Activated CD4-positive, alpha-beta memory T cell treated with anti-CD3 and anti-CD28 coated beads for 36 hours (primary cell): ENCODE data around the gene ERBB3. TPM values are rescaled to one million over a fixed set of nuclear protein-coding genes. Genes with fewer than 3 reads are reported as not detected.
"Not testable (repeated sequence)": the region's sequence is repeated elsewhere in the genome, so short reads cannot be mapped to it uniquely, and the experiment has no call there.

ENCODE experiments used
- CTCF ChIA-PET: fragments of 350-600 bp; sonication (Branson Sonifier 250); formaldehyde crosslinking; loops from one replicate; lab custom pipeline; 2021; ENCODE audit warnings: antibody characterized with exemption, inconsistent platforms; lab: Charles Lee
- POLR2A ChIA-PET: fragments of 350-600 bp; sonication (Branson Sonifier 250); formaldehyde crosslinking; loops from one replicate; lab custom pipeline; 2021; ENCODE audit warnings: antibody characterized with exemption; lab: Charles Lee
- DNase-seq: peaks from one replicate; pipeline ENCODE4 v3.0.0-alpha.2; 2020
- H3K27ac Mint-ChIP-seq: one replicate; pipeline ENCODE4 v1.8.0; 2021; ENCODE audit warnings: mixed read lengths
- H3K27me3 Mint-ChIP-seq: one replicate; pipeline ENCODE4 v1.8.0; 2021; ENCODE audit warnings: mixed read lengths
- H3K36me3 Mint-ChIP-seq: one replicate; pipeline ENCODE4 v1.8.0; 2021; ENCODE audit warnings: mixed read lengths
- H3K4me1 Mint-ChIP-seq: one replicate; pipeline ENCODE4 v1.8.0; 2021; ENCODE audit warnings: low read depth, mixed read lengths
- H3K4me3 Mint-ChIP-seq: one replicate; pipeline ENCODE4 v1.8.0; 2021; ENCODE audit warnings: mild to moderate bottlenecking, mixed read lengths
- H3K9me3 Mint-ChIP-seq: one replicate; pipeline ENCODE4 v1.8.0; 2021; ENCODE audit warnings: mixed read lengths
- intact Hi-C: fragments of 100-400 bp; cut with micrococcal nuclease; formaldehyde crosslinking; loops from one replicate; pipeline ENCODE4 v1.15.1; 2023
- total RNA-seq, 2 experiments: library from RNA; stranded (reverse); gene quantifications; one replicate each; pipeline ENCODE4 v1.2.3, GENCODE V29; 2021

The ERBB3 gene
- total RNA-seq: under 1 TPM; 0.82 to 0.86 TPM

GRCh38 chr12:56079723-56080555 lies at the start of gene ERBB3:
TSS of gene ERBB3 (plus strand) at chr12:56080165. CDS start at chr12:56080301, 136 bp downstream.
- Mint-ChIP-seq H3K27ac (no peak within 1 kb of the TSS), H3K27me3 (peaks cover 7% of the 10 kb centered on the region), H3K4me3 (peak within 1 kb of the TSS; percentile 74), H3K4me1 (peaks cover 5% of the 10 kb centered on the region), H3K9me3 (no peaks in the 10 kb centered on the region), H3K36me3 (no peaks in the 10 kb centered on the region)
- intact Hi-C loops: loop anchor here (1.0 to 2.0 kb wide), 3 partner anchors 24 to 37 kb away; partner anchors contain the start of genes PA2G4 and RPL41
- ChIA-PET POLR2A (interaction anchor here (4.9 kb wide), 1 partner anchor 24 kb away, joined by 23 read pairs; the partner anchor contains the start of gene PA2G4), CTCF (interaction anchor here (0.9 to 3.3 kb wide), 10 partner anchors 13 to 113 kb away, joined by 3 to 16 read pairs (median 4); partner anchors contain the start of genes PA2G4 and ZC3H10)
- peak; percentile 84 for DNase-seq

GRCh38 chr12:56031987-56032386 lies 48.0 kb upstream of the ERBB3 start:
- POLR2A ChIA-PET: no interaction called here

GRCh38 chr12:56034586-56035332 lies 45.2 kb upstream of the ERBB3 start:
- Mint-ChIP-seq H3K4me3 (no peak overlapping the region), H3K4me1 (peaks cover 18% of the 10 kb centered on the region), H3K9me3 (no peaks in the 10 kb centered on the region), H3K27ac (no peak overlapping the region), H3K36me3 (peaks cover 34% of the 10 kb centered on the region), H3K27me3 (no peaks in the 10 kb centered on the region)
- DNase-seq: peak; percentile 17
- intact Hi-C loops: no loop called here
- POLR2A ChIA-PET: no interaction called here
- CTCF ChIA-PET: interaction anchor here (4.6 kb wide), 1 partner anchor 39 kb away, joined by 20 read pairs; the partner anchor contains the start of gene SUOX

More at GRCh38 chr12:56031987-56032386, 48.0 kb upstream of the ERBB3 start:
- peak; percentile 36 for DNase-seq
- Mint-ChIP-seq H3K9me3 (no peaks in the 10 kb centered on the region), H3K27ac (peak overlapping the region; percentile 55), H3K36me3 (peaks cover 36% of the 10 kb centered on the region), H3K27me3 (no peaks in the 10 kb centered on the region), H3K4me1 (peaks cover 19% of the 10 kb centered on the region), H3K4me3 (no peak overlapping the region)
- intact Hi-C loops: no loop called here
- CTCF ChIA-PET: interaction anchor here (4.6 kb wide), 1 partner anchor 36 kb away, joined by 20 read pairs; the partner anchor contains the start of gene SUOX

- intact Hi-C loops: no loop called here
- Mint-ChIP-seq H3K27ac (no peak overlapping the region), H3K4me1 (peaks cover 25% of the 10 kb centered on the region), H3K36me3 (peaks cover 30% of the 10 kb centered on the region), H3K4me3 (no peak overlapping the region), H3K27me3 (no peaks in the 10 kb centered on the region), H3K9me3 (no peaks in the 10 kb centered on the region)
- POLR2A ChIA-PET: no interaction called here
- DNase-seq: no peak
- CTCF ChIA-PET: interaction anchor here (2.2 kb wide), 1 partner anchor 10 kb away, joined by 7 read pairs; no protein-coding TSS in a partner anchor
These were observed 42.8 kb upstream of the ERBB3 start for GRCh38 chr12:56037161-56037560.

GRCh38 chr12:56038022-56038655 lies 41.8 kb upstream of the ERBB3 start:
- H3K9me3 Mint-ChIP-seq: no peaks in the 10 kb centered on the region
- no peak for DNase-seq
- CTCF ChIA-PET: interaction anchor here (0.6 to 2.2 kb wide), 2 partner anchors 9 to 67 kb away, joined by 3 to 7 read pairs; no protein-coding TSS in a partner anchor
- intact Hi-C loops: no loop called here
- H3K4me3 Mint-ChIP-seq: no peak overlapping the region
- H3K27ac Mint-ChIP-seq: no peak overlapping the region
- POLR2A ChIA-PET: no interaction called here
- no peaks in the 10 kb centered on the region for H3K27me3 Mint-ChIP-seq
- peaks cover 30% of the 10 kb centered on the region for H3K36me3 Mint-ChIP-seq
- peaks cover 25% of the 10 kb centered on the region for H3K4me1 Mint-ChIP-seq

- peaks cover 34% of the 10 kb centered on the region for H3K4me1 Mint-ChIP-seq
- peaks cover 37% of the 10 kb centered on the region for H3K36me3 Mint-ChIP-seq
- no peaks in the 10 kb centered on the region for H3K9me3 Mint-ChIP-seq
- H3K27ac Mint-ChIP-seq: peak overlapping the region; percentile 98
- intact Hi-C loops: loop anchor here (2.0 to 10.0 kb wide), 5 partner anchors 19 to 595 kb away; partner anchors contain the start of genes BAZ2A, IKZF4, NABP2 and RNF41
- ChIA-PET POLR2A (interaction anchor here (0.6 to 1.4 kb wide), 4 partner anchors 18 to 1491 kb away, joined by 3 to 4 read pairs (median 4); partner anchors contain the start of gene IKZF4), CTCF (interaction anchor here (0.6 to 3.2 kb wide), 10 partner anchors 11 to 392 kb away, joined by 3 to 26 read pairs (median 6); partner anchors contain the start of genes ESYT1, IKZF4 and PA2G4)
- peak overlapping the region; percentile 98 for H3K4me3 Mint-ChIP-seq
- no peaks in the 10 kb centered on the region for H3K27me3 Mint-ChIP-seq
- peak; percentile 41 for DNase-seq
These were observed 39.8 kb upstream of the ERBB3 start for GRCh38 chr12:56040151-56040550.

- ChIA-PET POLR2A (interaction anchor here (0.8 to 1.4 kb wide), 4 partner anchors 19 to 43 kb away, joined by 3 to 4 read pairs (median 4); partner anchors contain the start of genes IKZF4 and SUOX), CTCF (interaction anchor here (1.0 to 3.2 kb wide), 9 partner anchors 12 to 303 kb away, joined by 3 to 26 read pairs (median 6); partner anchors contain the start of genes ESYT1, IKZF4 and PA2G4)
- intact Hi-C loops: loop anchor here (1.0 to 10.0 kb wide), 11 partner anchors 20 to 594 kb away; partner anchors contain the start of genes BAZ2A, IKZF4, NABP2 and PA2G4
- peaks cover 40% of the 10 kb centered on the region for H3K4me1 Mint-ChIP-seq
- peaks cover 34% of the 10 kb centered on the region for H3K36me3 Mint-ChIP-seq
- H3K27ac Mint-ChIP-seq: peak overlapping the region; percentile 98
- H3K4me3 Mint-ChIP-seq: peak overlapping the region; percentile 98
- DNase-seq: peak; percentile 26
- no peaks in the 10 kb centered on the region for H3K27me3 Mint-ChIP-seq
- no peaks in the 10 kb centered on the region for H3K9me3 Mint-ChIP-seq
These were observed 38.9 kb upstream of the ERBB3 start for GRCh38 chr12:56040963-56041551.

- H3K27me3 Mint-ChIP-seq: no peaks in the 10 kb centered on the region
These were observed 38.2 kb upstream of the ERBB3 start, which contains the start of gene RPS26 for GRCh38 chr12:56041552-56042429. TSS of gene RPS26 (plus strand) at chr12:56041918. CDS start at chr12:56042167, 249 bp downstream.

GRCh38 chr12:56042430-56042813 lies 37.5 kb upstream of the ERBB3 start:
- POLR2A ChIA-PET, CTCF ChIA-PET, DNase-seq, H3K27me3 Mint-ChIP-seq, H3K9me3 Mint-ChIP-seq: not testable (repeated sequence)
- peak overlapping the region; percentile 98 for H3K27ac Mint-ChIP-seq
- peaks cover 34% of the 10 kb centered on the region for H3K36me3 Mint-ChIP-seq
- H3K4me3 Mint-ChIP-seq: peak overlapping the region; percentile 98
- intact Hi-C loops: loop anchor here (5.0 to 10.0 kb wide), 2 partner anchors 180 to 592 kb away; partner anchors contain the start of genes BAZ2A, NABP2 and RNF41
- peaks cover 53% of the 10 kb centered on the region for H3K4me1 Mint-ChIP-seq

More at GRCh38 chr12:56041552-56042429, 38.2 kb upstream of the ERBB3 start, which contains the start of gene RPS26:
- H3K36me3 Mint-ChIP-seq: peaks cover 34% of the 10 kb centered on the region
- peaks cover 47% of the 10 kb centered on the region for H3K4me1 Mint-ChIP-seq
- H3K27ac Mint-ChIP-seq: peak within 1 kb of the TSS; percentile 98
- H3K4me3 Mint-ChIP-seq: peak within 1 kb of the TSS; percentile 98
- CTCF ChIA-PET: interaction anchor here (1.4 to 3.2 kb wide), 3 partner anchors 12 to 303 kb away, joined by 5 to 18 read pairs (median 13); no protein-coding TSS in a partner anchor
- intact Hi-C loops: loop anchor here (1.0 to 10.0 kb wide), 11 partner anchors 21 to 593 kb away; partner anchors contain the start of genes BAZ2A, IKZF4, NABP2 and PA2G4
- no peaks in the 10 kb centered on the region for H3K9me3 Mint-ChIP-seq
- POLR2A ChIA-PET: interaction anchor here (0.8 kb wide), 1 partner anchor 44 kb away, joined by 3 read pairs; the partner anchor contains the start of gene SUOX
- DNase-seq: peak; percentile 95
